BJ (cell line): Measurements from ENCODE around the gene MGAT5. TPM values are rescaled to one million over a fixed set of nuclear protein-coding genes. Genes with fewer than 3 reads are reported as not detected.

Experiments
- CTCF ChIA-PET: fragments of 350-600 bp; formaldehyde crosslinking; extraction: SDS; loops from one replicate; lab custom pipeline; 2021; ENCODE audit warnings: antibody characterized with exemption, inconsistent platforms; lab: Yijun Ruan, JAX
- POLR2A ChIA-PET: fragments of 300-600 bp; sonication (Branson Sonifier 250); formaldehyde crosslinking; extraction: SDS; loops from one replicate; lab custom pipeline; 2021; ENCODE audit warnings: antibody characterized with exemption; lab: Charles Lee
- DNase-seq: peaks from one replicate; pipeline ENCODE4 v3.0.0-alpha.2; 2011; ENCODE audit warnings: low read depth
- H3K27me3 ChIP-seq: 2 replicates; pipeline ENCODE4 v1.6.0; 2011; ENCODE audit warnings: low read length; ENCODE audit not compliant: control insufficient read depth, insufficient read depth
- H3K36me3 ChIP-seq: 2 replicates; pipeline ENCODE4 v1.5.1; 2011; ENCODE audit warnings: low read length; ENCODE audit not compliant: control insufficient read depth, insufficient read depth
- H3K4me3 ChIP-seq: 2 replicates; pipeline ENCODE4 v1.5.1; 2011; ENCODE audit warnings: low read depth, mild to moderate bottlenecking, control low read depth, low read length
- polyA plus RNA-seq: library from polyadenylated mRNA; depleted of rRNA; stranded (reverse); fragments of >200 nt; gene quantifications from 2 replicates; pipeline ENCODE4 v1.2.3, GENCODE V29; 2011
- TF ChIP-seq, protein P1 (sequence below): IDR thresholded peaks from 2 replicates; pipeline ENCODE4 v1.5.1; 2011; ENCODE audit warnings: low read depth, mild to moderate bottlenecking, control low read depth, inconsistent platforms, low read length, moderate library complexity; ENCODE audit not compliant: insufficient read depth

Gene MGAT5
- polyA plus RNA-seq, 1 experiment, result 25.0 TPM

DNA sequence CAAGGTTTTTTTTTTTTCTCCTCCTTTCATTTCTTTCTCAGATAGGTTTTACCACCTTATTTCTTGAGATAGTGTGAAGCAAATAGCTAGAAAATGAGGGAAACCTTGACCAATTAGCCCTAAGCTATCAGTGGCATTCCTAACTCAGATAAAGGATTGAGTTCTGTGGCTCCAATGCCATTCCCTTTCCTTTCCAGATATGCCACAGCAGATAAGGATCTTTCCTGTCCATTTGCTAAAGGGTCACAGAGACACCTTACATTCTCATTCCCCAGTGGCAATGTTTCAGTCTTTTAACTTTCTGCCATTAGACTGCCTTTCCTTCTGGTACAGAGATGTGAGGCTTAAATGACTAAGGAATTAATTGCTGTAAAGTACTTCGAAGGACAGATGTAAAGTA lies 81.7 kb downstream of the MGAT5 start:
- Histone ChIP-seq H3K27me3 (no peaks in the 10 kb centered on the region), H3K36me3 (peaks cover 2% of the 10 kb centered on the region), H3K4me3 (no peak overlapping the region)
- TF ChIP-seq, protein P1, sequence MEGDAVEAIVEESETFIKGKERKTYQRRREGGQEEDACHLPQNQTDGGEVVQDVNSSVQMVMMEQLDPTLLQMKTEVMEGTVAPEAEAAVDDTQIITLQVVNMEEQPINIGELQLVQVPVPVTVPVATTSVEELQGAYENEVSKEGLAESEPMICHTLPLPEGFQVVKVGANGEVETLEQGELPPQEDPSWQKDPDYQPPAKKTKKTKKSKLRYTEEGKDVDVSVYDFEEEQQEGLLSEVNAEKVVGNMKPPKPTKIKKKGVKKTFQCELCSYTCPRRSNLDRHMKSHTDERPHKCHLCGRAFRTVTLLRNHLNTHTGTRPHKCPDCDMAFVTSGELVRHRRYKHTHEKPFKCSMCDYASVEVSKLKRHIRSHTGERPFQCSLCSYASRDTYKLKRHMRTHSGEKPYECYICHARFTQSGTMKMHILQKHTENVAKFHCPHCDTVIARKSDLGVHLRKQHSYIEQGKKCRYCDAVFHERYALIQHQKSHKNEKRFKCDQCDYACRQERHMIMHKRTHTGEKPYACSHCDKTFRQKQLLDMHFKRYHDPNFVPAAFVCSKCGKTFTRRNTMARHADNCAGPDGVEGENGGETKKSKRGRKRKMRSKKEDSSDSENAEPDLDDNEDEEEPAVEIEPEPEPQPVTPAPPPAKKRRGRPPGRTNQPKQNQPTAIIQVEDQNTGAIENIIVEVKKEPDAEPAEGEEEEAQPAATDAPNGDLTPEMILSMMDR, result no peak
- no peak for DNase-seq
- ChIA-PET POLR2A (no interaction called here), CTCF (no interaction called here)

- Histone ChIP-seq H3K36me3 (peaks cover 2% of the 10 kb centered on the region), H3K4me3 (no peak overlapping the region), H3K27me3 (no peaks in the 10 kb centered on the region)
- TF ChIP-seq, protein P1, result no peak
- DNase-seq, result no peak
- POLR2A ChIA-PET, result no interaction called here
- CTCF ChIA-PET, result interaction anchor here (2.0 kb wide), 1 partner anchor 114 kb away, joined by 6 read pairs; no protein-coding TSS in a partner anchor
Measured at GRCh38 chr2:134336352-134336751, 82.5 kb downstream of the MGAT5 start.

GRCh38 chr2:134336921-134337320 lies 83.0 kb downstream of the MGAT5 start:
- ChIA-PET CTCF (interaction anchor here (1.8 to 2.0 kb wide), 2 partner anchors 91 to 114 kb away, joined by 4 to 6 read pairs; no protein-coding TSS in a partner anchor), POLR2A (no interaction called here)
- Histone ChIP-seq H3K4me3 (no peak overlapping the region), H3K27me3 (no peaks in the 10 kb centered on the region), H3K36me3 (peaks cover 2% of the 10 kb centered on the region)
- no peak for DNase-seq
- TF ChIP-seq, protein P1, result no peak

DNA sequence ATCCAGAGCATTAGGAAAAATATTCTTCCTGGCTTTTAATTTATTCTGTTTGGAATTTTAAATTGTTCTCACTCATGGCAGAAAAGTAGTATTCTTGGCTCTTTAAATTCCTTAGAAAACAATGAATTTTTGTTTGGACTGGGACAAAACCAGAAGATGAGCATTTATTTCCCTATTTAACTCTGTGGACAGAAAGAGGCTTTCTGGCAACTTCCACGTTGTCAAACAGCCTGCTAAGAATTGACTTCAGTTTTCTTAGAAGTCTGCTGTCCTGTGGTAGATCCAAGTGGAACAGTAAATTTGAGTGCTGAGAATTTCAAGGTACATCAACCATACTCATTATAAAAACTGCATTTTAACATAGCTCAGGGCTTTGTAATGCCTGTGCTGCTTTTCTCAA lies 83.8 kb downstream of the MGAT5 start:
- TF ChIP-seq, protein P1, result no peak
- CTCF ChIA-PET, result interaction anchor here (1.8 to 2.0 kb wide), 2 partner anchors 92 to 113 kb away, joined by 4 to 6 read pairs; no protein-coding TSS in a partner anchor
- POLR2A ChIA-PET, result no interaction called here
- no peak for DNase-seq
- Histone ChIP-seq H3K36me3 (peaks cover 2% of the 10 kb centered on the region), H3K4me3 (no peak overlapping the region), H3K27me3 (no peaks in the 10 kb centered on the region)

GRCh38 chr2:134338208-134338607 lies 84.3 kb downstream of the MGAT5 start:
- POLR2A ChIA-PET, result no interaction called here
- CTCF ChIA-PET, result interaction anchor here (1.8 to 2.0 kb wide), 2 partner anchors 92 to 113 kb away, joined by 4 to 6 read pairs; no protein-coding TSS in a partner anchor
- TF ChIP-seq, protein P1, result no peak

More at GRCh38 chr2:134338208-134338607, 84.3 kb downstream of the MGAT5 start:
- no peak overlapping the region for H3K4me3 ChIP-seq
- no peaks in the 10 kb centered on the region for H3K27me3 ChIP-seq
- no peak for DNase-seq
- peaks cover 2% of the 10 kb centered on the region for H3K36me3 ChIP-seq
